GM21717 (cell line): ENCODE data around the gene TIPARP.

Experiments used
- ATAC-seq: cut with Tn5 transposase; IDR thresholded peaks from one replicate; pipeline ENCODE4 v1.9.1; 2021; ENCODE audit warnings: mild to moderate bottlenecking, moderate library complexity; ENCODE audit not compliant: unreplicated experiment

The TIPARP gene

GRCh38 chr3:156675830-156676767 is 1.7 kb downstream of the TIPARP start:
- ATAC-seq: no peak

GRCh38 chr3:156676768-156677479 is 2.5 kb downstream of the TIPARP start:
- ATAC-seq: no peak

GRCh38 chr3:156677536-156677935 is 3.1 kb downstream of the TIPARP start:
- ATAC-seq: no peak

GRCh38 chr3:156678197-156678596 is 3.8 kb downstream of the TIPARP start:
- ATAC-seq: no peak

- ATAC-seq: no peak
Measured at GRCh38 chr3:156680243-156680914, 6.0 kb downstream of the TIPARP start.

- peak; percentile 61 for ATAC-seq
Measured at GRCh38 chr3:156681002-156681401, 6.6 kb downstream of the TIPARP start.

GRCh38 chr3:156682501-156682900 is 8.1 kb downstream of the TIPARP start:
- ATAC-seq: no peak

GRCh38 chr3:156682963-156683362 is 8.6 kb downstream of the TIPARP start:
- ATAC-seq: no peak

GRCh38 chr3:156685198-156685597 is 10.8 kb downstream of the TIPARP start:
- peak; percentile 30 for ATAC-seq

GRCh38 chr3:156685752-156686151 is 11.4 kb downstream of the TIPARP start:
- peak; percentile 24 for ATAC-seq

- no peak for ATAC-seq
Measured at GRCh38 chr3:156687023-156687422, 12.6 kb downstream of the TIPARP start.

GRCh38 chr3:156688632-156689452 is 14.5 kb downstream of the TIPARP start:
- ATAC-seq: no peak

- ATAC-seq: peak; percentile 14
Measured at GRCh38 chr3:156689608-156690007, 15.2 kb downstream of the TIPARP start.

- ATAC-seq: no peak
Measured at GRCh38 chr3:156691920-156692319, 17.5 kb downstream of the TIPARP start.

- ATAC-seq: no peak
Measured at GRCh38 chr3:156693166-156693565, 18.8 kb downstream of the TIPARP start.

- no peak for ATAC-seq
Measured at GRCh38 chr3:156694536-156694935, 20.1 kb downstream of the TIPARP start.

- ATAC-seq: no peak
Measured at GRCh38 chr3:156702367-156702766, 28.0 kb downstream of the TIPARP start.

GRCh38 chr3:156704370-156705036 is 30.1 kb downstream of the TIPARP start:
- no peak for ATAC-seq

- ATAC-seq: peak; percentile 70
Measured at GRCh38 chr3:156705761-156706616, 31.6 kb downstream of the TIPARP start.
